IMR-90 (cell line): ENCODE data around the gene KLRB1. TPM values are rescaled to one million over a fixed set of nuclear protein-coding genes. Genes with fewer than 3 reads are reported as not detected.

Experiments used
- ATAC-seq: fragments of 200-7000 bp; cut with Tn5 transposase; 2 replicates; pipeline ENCODE4 v1.9.1; 2020; ENCODE audit warnings: low read depth, mild to moderate bottlenecking, moderate library complexity
- Bru-seq: library from RNA; stranded (reverse); fragments of 400-500 nt; gene quantifications from one replicate; lab custom pipeline; 2021; lab: Mats Ljungman, UMichigan
- BruChase-seq, 2 experiments: library from RNA; stranded (reverse); fragments of 400-500 nt; gene quantifications; one replicate each; lab custom pipeline; 2021; lab: Mats Ljungman, UMichigan
- BruUV-seq: library from RNA; stranded (reverse); fragments of 400-500 nt; replicated peaks from 2 replicates; lab custom pipeline; 2021; lab: Mats Ljungman, UMichigan
- CTCF ChIA-PET: fragments of 300-600 bp; formaldehyde crosslinking; extraction: SDS; loops from one replicate; lab custom pipeline; 2021; ENCODE audit warnings: antibody characterized with exemption; lab: Yijun Ruan, JAX
- POLR2A ChIA-PET: fragments of 300-600 bp; sonication (Branson Sonifier 250); formaldehyde crosslinking; loops from one replicate; lab custom pipeline; 2022; ENCODE audit warnings: antibody characterized with exemption; ENCODE audit not compliant: unreplicated experiment; lab: Charles Lee
- DNase-seq: peaks from one replicate; pipeline ENCODE4 v3.0.0; 2013
- H2AFZ ChIP-seq: replicated peaks from 2 replicates; pipeline ENCODE3; 2013; ENCODE audit warnings: low read length, mild to moderate bottlenecking; ENCODE audit not compliant: poor library complexity
- H2AK5ac ChIP-seq: 2 replicates; pipeline ENCODE4 v1.6.1; 2013; ENCODE audit warnings: low read depth, low read length, inconsistent platforms
- H2AK9ac ChIP-seq: replicated peaks from 2 replicates; pipeline ENCODE3; 2013; ENCODE audit warnings: mild to moderate bottlenecking, low read depth, low read length, moderate library complexity; ENCODE audit not compliant: poor library complexity
- H2BK120ac ChIP-seq: 2 replicates; pipeline ENCODE4 v1.6.1; 2013; ENCODE audit warnings: low read depth, low read length, inconsistent platforms
- H2BK15ac ChIP-seq: 3 replicates; pipeline ENCODE4 v1.6.1; 2013; ENCODE audit warnings: low read depth, low read length, inconsistent platforms
- H2BK20ac ChIP-seq: 2 replicates; pipeline ENCODE4 v1.6.1; 2013; ENCODE audit warnings: low read depth, mild to moderate bottlenecking, inconsistent platforms, low read length, moderate library complexity
- H2BK5ac ChIP-seq: 2 replicates; pipeline ENCODE4 v1.6.1; 2013; ENCODE audit warnings: mild to moderate bottlenecking, low read depth, low read length, inconsistent platforms; ENCODE audit not compliant: poor library complexity, severe bottlenecking
- H3K14ac ChIP-seq: replicated peaks from 2 replicates; pipeline ENCODE4 v1.6.1; 2013; ENCODE audit warnings: low read depth, low read length, inconsistent platforms
- H3K18ac ChIP-seq: 2 replicates; pipeline ENCODE4 v1.6.1; 2013; ENCODE audit warnings: low read depth, low read length, control low read depth
- H3K23ac ChIP-seq: 2 replicates; pipeline ENCODE4 v1.6.1; 2013; ENCODE audit warnings: low read depth, low read length, inconsistent platforms
- H3K27ac ChIP-seq: 2 replicates; pipeline ENCODE4 v1.5.1; 2013; ENCODE audit warnings: mild to moderate bottlenecking, control low read depth, low read length; ENCODE audit not compliant: insufficient read depth
- H3K27me3 ChIP-seq: 2 replicates; pipeline ENCODE4 v1.6.1; 2013; ENCODE audit warnings: low read length; ENCODE audit not compliant: control insufficient read depth, insufficient read depth
- H3K36me3 ChIP-seq: 2 replicates; pipeline ENCODE4 v1.6.1; 2013; ENCODE audit warnings: low read length, mixed read lengths; ENCODE audit not compliant: control insufficient read depth, insufficient read depth
- H3K4ac ChIP-seq: 2 replicates; pipeline ENCODE4 v1.6.1; 2013; ENCODE audit warnings: low read depth, low read length, inconsistent platforms
- H3K4me1 ChIP-seq: 2 replicates; pipeline ENCODE4 v1.6.1; 2013; ENCODE audit warnings: low read length, mixed read lengths; ENCODE audit not compliant: control insufficient read depth, insufficient read depth
- H3K4me2 ChIP-seq: 2 replicates; pipeline ENCODE4 v1.6.1; 2013; ENCODE audit warnings: low read depth, mild to moderate bottlenecking, control low read depth, low read length, moderate library complexity
- H3K4me3 ChIP-seq: 2 replicates; pipeline ENCODE4 v1.5.1; 2013; ENCODE audit warnings: low read depth, mild to moderate bottlenecking, control low read depth, low read length, moderate library complexity; ENCODE audit not compliant: insufficient read depth
- H3K56ac ChIP-seq: 2 replicates; pipeline ENCODE4 v1.6.1; 2013; ENCODE audit warnings: low read length, inconsistent platforms; ENCODE audit not compliant: insufficient read depth; ENCODE audit errors: extremely low read depth
- H3K79me1 ChIP-seq, 2 experiments: 2 replicates each; pipeline ENCODE4 v1.6.1; 2013; ENCODE audit warnings: low read length in 2 of 2, inconsistent platforms in 1 of 2, low read depth in 1 of 2
- H3K9ac ChIP-seq: 2 replicates; pipeline ENCODE4 v1.6.1; 2013; ENCODE audit warnings: low read depth, low read length, control low read depth
- H3K9me1 ChIP-seq: 2 replicates; pipeline ENCODE4 v1.6.1; 2013; ENCODE audit warnings: low read length, inconsistent platforms; ENCODE audit not compliant: insufficient read depth
- H3K9me3 ChIP-seq: 2 replicates; pipeline ENCODE4 v1.6.1; 2013; ENCODE audit warnings: low read length; ENCODE audit not compliant: control insufficient read depth, insufficient read depth
- H4K20me1 ChIP-seq: 2 replicates; pipeline ENCODE4 v1.6.1; 2013; ENCODE audit warnings: low read length, inconsistent platforms; ENCODE audit not compliant: insufficient read depth
- H4K5ac ChIP-seq: 2 replicates; pipeline ENCODE4 v1.6.1; 2013; ENCODE audit warnings: mild to moderate bottlenecking, low read depth, low read length, control low read depth
- H4K8ac ChIP-seq, 2 experiments: 2 replicates each; pipeline ENCODE4 v1.6.1; 2013; ENCODE audit warnings: low read depth in 2 of 2, low read length in 2 of 2, control low read depth in 1 of 2, inconsistent platforms in 1 of 2
- H4K91ac ChIP-seq: 2 replicates; pipeline ENCODE4 v1.6.1; 2013; ENCODE audit warnings: low read depth, low read length, inconsistent platforms; ENCODE audit not compliant: insufficient read depth
- CEBPB ChIP-seq: IDR thresholded peaks from 2 replicates; pipeline ENCODE4 v1.6.1; 2012; ENCODE audit warnings: low read depth, low read length, improper control_type of control experiment
- CHD1 ChIP-seq: IDR thresholded peaks from 2 replicates; pipeline ENCODE4 v1.6.1; 2012; ENCODE audit warnings: low read depth, low read length, improper control_type of control experiment
- MAFK ChIP-seq: IDR thresholded peaks from 2 replicates; pipeline ENCODE4 v1.6.1; 2012; ENCODE audit warnings: low read depth, low read length, improper control_type of control experiment
- MXI1 ChIP-seq: IDR thresholded peaks from 2 replicates; pipeline ENCODE4 v1.6.1; 2012; ENCODE audit warnings: low read depth, mild to moderate bottlenecking, low read length, moderate library complexity, borderline replicate concordance
- NFE2L2 ChIP-seq: fragments of 150-350 bp; IDR thresholded peaks from 2 replicates; pipeline ENCODE4 v1.6.1; 2016; ENCODE audit warnings: low read depth, mild to moderate bottlenecking, low read length
- RCOR1 ChIP-seq: IDR thresholded peaks from 2 replicates; pipeline ENCODE4 v1.6.1; 2012; ENCODE audit warnings: mild to moderate bottlenecking, low read length, improper control_type of control experiment; ENCODE audit not compliant: insufficient replicate concordance
- WGBS, 2 experiments: methylation state at CpG; one replicate each; pipeline versions ENCODE4 v1.1.5 to v1.1.7; 2013; ENCODE audit warnings: missing lambda C conversion rate in 2 of 2; ENCODE audit not compliant: insufficient read length in 1 of 2; ENCODE audit errors: extremely low coverage in 2 of 2; 5-methylcytosine and 5-hydroxymethylcytosine counted together
- dilution Hi-C: fragments of 300-500 bp; cut with HindIII; formaldehyde crosslinking; loops from one replicate; pipeline ENCODE4 v1.14.3; 2018; ENCODE audit warnings: low sequenced_read_pairs; ENCODE audit not compliant: unreplicated experiment
- in situ Hi-C: fragments of 300-500 bp; cut with MboI; formaldehyde crosslinking; loops from 3 replicates; pipeline ENCODE4 v1.14.3; 2019; ENCODE audit warnings: low sequenced_read_pairs, inconsistent platforms, mixed read lengths
- intact Hi-C: fragments of 100-400 bp; cut with micrococcal nuclease; formaldehyde crosslinking; loops from 2 replicates; pipeline ENCODE4 v1.10.0; 2022
- long read RNA-seq: library from polyadenylated mRNA; unstranded; transcript quantifications from one replicate; pipeline ENCODE4 v2.0.0, GENCODE V29; 2021; ENCODE audit not compliant: unreplicated experiment
- polyA plus RNA-seq, 3 experiments: library from polyadenylated mRNA; depleted of rRNA; stranded (reverse); fragments of >200 nt; gene quantifications; 2 replicates each; pipeline ENCODE4 v1.2.3, GENCODE V29; 2012; ENCODE audit warnings: low replicate concordance in 1 of 3
- total RNA-seq: library from RNA; depleted of rRNA; stranded (reverse); fragments of >200 nt; gene quantifications from 2 replicates; pipeline ENCODE4 v1.2.3, GENCODE V29; 2012; rRNA removed

Gene KLRB1
- total RNA-seq (not detected in 2 replicates), polyA plus RNA-seq (2012; rRNA removed) (not detected in 2 replicates), Bru-seq, nascent RNA (not detected), BruChase-seq, experiment 1, labeled RNA remaining after a 6-hour chase (not detected), BruChase-seq, experiment 2, labeled RNA remaining after a 2-hour chase (not detected)
- not detected in 2 replicates for polyA plus RNA-seq (2012; cell fraction: cytosol; rRNA removed)
- polyA plus RNA-seq (2012; cell fraction: nucleus; rRNA removed; ENCODE audit: low replicate concordance): not detected in 2 replicates
- long read RNA-seq: 0 reads

DNA sequence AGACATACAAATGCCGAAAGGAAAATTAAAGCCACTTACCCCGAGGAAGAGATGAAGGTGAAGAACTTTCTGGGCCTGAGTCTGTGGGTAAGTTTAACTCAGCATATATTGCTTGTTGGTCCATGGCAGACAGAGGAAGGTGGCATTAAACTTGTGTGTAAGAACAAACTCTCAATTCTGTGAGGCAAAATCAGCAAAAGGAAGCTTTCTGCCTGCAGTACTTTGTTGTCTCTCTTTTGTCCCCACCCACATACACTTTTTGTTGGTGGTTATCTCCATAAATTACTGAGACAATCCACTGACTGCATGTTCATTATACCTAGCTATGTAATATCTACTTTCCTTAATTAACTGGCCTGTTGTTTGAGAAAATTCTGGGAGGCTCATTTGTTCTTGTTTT lies at the start of gene KLRB1:
Gene KLRB1 (minus strand): TSS at position 201 of the 400 bp plus-strand sequence. CDS start 77 bp downstream, at position 124.
- H3K79me1 ChIP-seq: no peaks in the 10 kb centered on the region
- H4K5ac ChIP-seq: no peak within 1 kb of the TSS
- H2AK5ac ChIP-seq: no peak within 1 kb of the TSS
- H3K9me1 ChIP-seq: no peaks in the 10 kb centered on the region
- ChIA-PET CTCF (interaction anchor here (0.6 kb wide), 1 partner anchor 17 kb away, joined by 3 read pairs; no protein-coding TSS in a partner anchor), POLR2A (no interaction called here)
- dilution Hi-C loops (no loop called here), intact Hi-C loops (no loop called here), in situ Hi-C loops (no loop called here)
- ATAC-seq (no peak), DNase-seq (no peak)
- H4K91ac ChIP-seq: no peak within 1 kb of the TSS
- no peak within 1 kb of the TSS for H3K9ac ChIP-seq
- no peak within 1 kb of the TSS for H2AK9ac ChIP-seq
- H2BK5ac ChIP-seq: no peak within 1 kb of the TSS
- H3K4me3 ChIP-seq: no peak within 1 kb of the TSS
- no peak within 1 kb of the TSS for H3K56ac ChIP-seq
- H3K4me2 ChIP-seq: no peak within 1 kb of the TSS
- no peak within 1 kb of the TSS for H4K8ac ChIP-seq
- no peaks in the 10 kb centered on the region for H3K27me3 ChIP-seq
- no peak within 1 kb of the TSS for H2BK120ac ChIP-seq
- no TSS peak for BruUV-seq
- no peaks in the 10 kb centered on the region for H3K36me3 ChIP-seq
- no peaks in the 10 kb centered on the region for H3K9me3 ChIP-seq
- H3K23ac ChIP-seq: no peak within 1 kb of the TSS
- no peaks in the 10 kb centered on the region for H4K20me1 ChIP-seq
- H3K4me1 ChIP-seq: no peaks in the 10 kb centered on the region
- no peak within 1 kb of the TSS for H2AFZ ChIP-seq
- H3K14ac ChIP-seq: no peak within 1 kb of the TSS
- no peak within 1 kb of the TSS for H2BK15ac ChIP-seq
- no peak within 1 kb of the TSS for H3K27ac ChIP-seq
- H3K4ac ChIP-seq: no peak within 1 kb of the TSS
- H3K18ac ChIP-seq: no peak within 1 kb of the TSS
- TF ChIP-seq MAFK (no peak), NFE2L2 (no peak), CHD1 (no peak), CEBPB (no peak), RCOR1 (no peak), MXI1 (no peak)
- no CpG with 5 or more reads among the region's 2 CpGs for WGBS, 2 experiments
- H2BK20ac ChIP-seq: no peak within 1 kb of the TSS
